ENCODE results near the gene PRR5. TPM values are rescaled to one million over a fixed set of nuclear protein-coding genes. Genes with fewer than 3 reads are reported as not detected.
"Not testable (repeated sequence)": the region's sequence is repeated elsewhere in the genome, so short reads cannot be mapped to it uniquely, and the experiment has no call there.

PRR5 gene
- total RNA-seq, 3 donors from 2014 or later: 23.7 to 39.5 (median 29.5) TPM

GRCh38 chr22:44736581-44737405 is 34.8 kb downstream of the PRR5 start:
- Histone ChIP-seq H3K27ac (no peak overlapping the region), H3K4me3 (no peak overlapping the region), H3K27me3 (no peaks in the 10 kb centered on the region), H3K36me3 (no peaks in the 10 kb centered on the region), H3K9me3 (no peaks in the 10 kb centered on the region), H3K4me1 (no peaks in the 10 kb centered on the region)
- no peak for DNase-seq (ENCODE audit: low spot score in 2 of 2)
- TF ChIP-seq CTCF (IDR thresholded peaks at IDR 0.05): no peak
- no peak for TF ChIP-seq POLR2AphosphoS5 (IDR thresholded peaks at IDR 0.05)
- no peak for TF ChIP-seq POLR2A (IDR thresholded peaks at IDR 0.05)
- intact Hi-C loops (cut with DNase I; ENCODE audit: low total_unique reads): loop anchor here (5.0 kb wide), 1 partner anchor 39 kb away; no protein-coding TSS in a partner anchor

GRCh38 chr22:44737406-44738346 is 35.7 kb downstream of the PRR5 start:
- H3K4me3 ChIP-seq: no peak overlapping the region
- H3K4me1 ChIP-seq: no peaks in the 10 kb centered on the region
- DNase-seq (ENCODE audit: low spot score in 2 of 2): no peak
- no peaks in the 10 kb centered on the region for H3K27me3 ChIP-seq
- TF ChIP-seq POLR2AphosphoS5 (IDR thresholded peaks at IDR 0.05): no peak
- no peak for TF ChIP-seq POLR2A (IDR thresholded peaks at IDR 0.05)
- no peak for TF ChIP-seq CTCF (IDR thresholded peaks at IDR 0.05)
- intact Hi-C loops (cut with DNase I; ENCODE audit: low total_unique reads): loop anchor here (5.0 kb wide), 1 partner anchor 40 kb away; no protein-coding TSS in a partner anchor
- H3K9me3 ChIP-seq: no peaks in the 10 kb centered on the region
- no peaks in the 10 kb centered on the region for H3K36me3 ChIP-seq
- H3K27ac ChIP-seq: no peak overlapping the region

GRCh38 chr22:44738347-44738715 is 36.3 kb downstream of the PRR5 start:
- Histone ChIP-seq H3K4me1 (no peaks in the 10 kb centered on the region), H3K27ac (no peak overlapping the region), H3K4me3 (no peak overlapping the region), H3K36me3 (no peaks in the 10 kb centered on the region), H3K9me3 (no peaks in the 10 kb centered on the region), H3K27me3 (no peaks in the 10 kb centered on the region)
- TF ChIP-seq POLR2AphosphoS5 (IDR thresholded peaks at IDR 0.05) (no peak), POLR2A (IDR thresholded peaks at IDR 0.05) (no peak), CTCF (IDR thresholded peaks at IDR 0.05) (no peak)
- intact Hi-C loops (cut with DNase I; ENCODE audit: low total_unique reads): loop anchor here (5.0 kb wide), 1 partner anchor 41 kb away; no protein-coding TSS in a partner anchor
- DNase-seq (ENCODE audit: low spot score in 2 of 2): no peak

GRCh38 chr22:44739024-44739423 is 37.0 kb downstream of the PRR5 start:
- Histone ChIP-seq H3K9me3 (no peaks in the 10 kb centered on the region), H3K4me3 (no peak overlapping the region), H3K4me1 (no peaks in the 10 kb centered on the region), H3K36me3 (no peaks in the 10 kb centered on the region), H3K27ac (no peak overlapping the region), H3K27me3 (no peaks in the 10 kb centered on the region)
- TF ChIP-seq POLR2A (IDR thresholded peaks at IDR 0.05) (no peak), POLR2AphosphoS5 (IDR thresholded peaks at IDR 0.05) (no peak), CTCF (IDR thresholded peaks at IDR 0.05) (no peak)
- no peak for DNase-seq (ENCODE audit: low spot score in 2 of 2)
- intact Hi-C loops (cut with DNase I; ENCODE audit: low total_unique reads): loop anchor here (5.0 kb wide), 1 partner anchor 42 kb away; no protein-coding TSS in a partner anchor

- DNase-seq (ENCODE audit: low spot score in 2 of 2); H3K27ac ChIP-seq; H3K4me1 ChIP-seq; H3K9me3 ChIP-seq; H3K36me3 ChIP-seq; H3K4me3 ChIP-seq; H3K27me3 ChIP-seq: not testable (repeated sequence)
- intact Hi-C loops (cut with DNase I; ENCODE audit: low total_unique reads): loop anchor here (5.0 kb wide), 1 partner anchor 42 kb away; no protein-coding TSS in a partner anchor
Measured at GRCh38 chr22:44739666-44740065, 37.7 kb downstream of the PRR5 start.
